HFF-Myc (cell line): ENCODE measurements around the gene TCTA.

Experiments used
- DNase-seq: peaks from one replicate; pipeline ENCODE4 v3.0.0-alpha.2; 2011; ENCODE audit warnings: low read depth; ENCODE audit errors: extremely low read depth
- H3K4me3 ChIP-seq: replicated peaks from 2 replicates; pipeline ENCODE4 v1.5.1; 2011; ENCODE audit warnings: low read depth, mild to moderate bottlenecking, control low read depth, low read length
- TF ChIP-seq, protein P1 (sequence below): IDR thresholded peaks from 2 replicates; pipeline ENCODE4 v1.5.1; 2012; ENCODE audit warnings: mild to moderate bottlenecking, low read depth, low read length, control low read depth; ENCODE audit errors: missing control alignments

Gene TCTA

DNA sequence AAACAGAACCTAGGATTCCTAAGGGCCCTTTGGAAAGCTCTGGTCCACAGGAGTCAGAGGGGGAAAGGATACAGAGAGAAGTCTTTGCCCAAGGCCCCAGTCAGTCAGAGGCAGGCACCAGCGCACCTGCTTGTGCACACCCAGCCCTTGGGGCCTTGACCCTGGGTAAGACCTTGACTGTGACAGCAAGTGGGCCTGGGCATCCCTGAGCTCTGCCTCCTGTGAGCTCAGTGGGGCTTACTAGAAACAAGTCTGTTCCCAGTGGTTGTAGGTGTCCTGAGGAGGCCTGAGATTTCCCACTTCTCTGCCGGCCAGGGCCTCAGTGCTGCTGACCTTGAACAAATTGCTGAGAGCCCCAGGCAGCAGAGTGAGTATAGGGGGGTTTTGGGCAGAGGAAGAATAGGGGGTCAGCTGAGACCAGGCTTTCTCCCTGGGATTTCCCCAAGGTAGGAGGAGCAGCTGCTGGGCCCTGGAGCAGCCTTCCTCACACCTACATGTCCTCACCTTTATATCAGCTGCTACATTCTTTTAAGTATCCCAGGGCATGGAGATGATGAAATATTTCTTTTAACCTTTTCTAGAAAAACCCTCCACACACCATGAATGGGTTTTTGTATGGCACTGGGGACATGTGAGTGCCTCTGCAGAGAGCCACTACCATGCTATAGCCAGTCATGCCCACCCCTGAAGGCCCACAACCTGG lies 48.1 kb downstream of the TCTA start:
- TF ChIP-seq, protein P1, sequence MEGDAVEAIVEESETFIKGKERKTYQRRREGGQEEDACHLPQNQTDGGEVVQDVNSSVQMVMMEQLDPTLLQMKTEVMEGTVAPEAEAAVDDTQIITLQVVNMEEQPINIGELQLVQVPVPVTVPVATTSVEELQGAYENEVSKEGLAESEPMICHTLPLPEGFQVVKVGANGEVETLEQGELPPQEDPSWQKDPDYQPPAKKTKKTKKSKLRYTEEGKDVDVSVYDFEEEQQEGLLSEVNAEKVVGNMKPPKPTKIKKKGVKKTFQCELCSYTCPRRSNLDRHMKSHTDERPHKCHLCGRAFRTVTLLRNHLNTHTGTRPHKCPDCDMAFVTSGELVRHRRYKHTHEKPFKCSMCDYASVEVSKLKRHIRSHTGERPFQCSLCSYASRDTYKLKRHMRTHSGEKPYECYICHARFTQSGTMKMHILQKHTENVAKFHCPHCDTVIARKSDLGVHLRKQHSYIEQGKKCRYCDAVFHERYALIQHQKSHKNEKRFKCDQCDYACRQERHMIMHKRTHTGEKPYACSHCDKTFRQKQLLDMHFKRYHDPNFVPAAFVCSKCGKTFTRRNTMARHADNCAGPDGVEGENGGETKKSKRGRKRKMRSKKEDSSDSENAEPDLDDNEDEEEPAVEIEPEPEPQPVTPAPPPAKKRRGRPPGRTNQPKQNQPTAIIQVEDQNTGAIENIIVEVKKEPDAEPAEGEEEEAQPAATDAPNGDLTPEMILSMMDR = no peak
- no peak for DNase-seq
- H3K4me3 ChIP-seq = no peak overlapping the region

DNA sequence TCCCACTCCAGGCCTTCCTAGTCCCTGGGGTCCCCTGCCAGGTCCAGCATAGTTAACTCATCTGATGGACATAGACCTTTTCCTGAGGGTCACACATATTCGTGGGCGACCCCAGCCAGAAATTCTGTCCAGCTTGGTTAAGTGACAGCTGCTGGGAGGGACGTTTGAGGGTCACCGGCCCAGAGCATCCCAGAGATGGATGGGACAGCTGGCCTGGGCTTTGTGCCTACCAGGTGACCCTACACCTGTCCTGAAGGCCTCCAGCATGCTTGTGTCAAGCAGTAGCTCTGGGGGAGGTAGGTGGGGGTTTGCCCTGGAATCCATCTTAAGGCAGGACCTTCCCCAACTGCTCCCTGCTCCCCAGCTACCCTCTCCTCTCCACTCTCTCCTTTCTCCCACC lies 48.7 kb downstream of the TCTA start:
- TF ChIP-seq, protein P1 = no peak
- no peak for DNase-seq
- no peak overlapping the region for H3K4me3 ChIP-seq

DNA sequence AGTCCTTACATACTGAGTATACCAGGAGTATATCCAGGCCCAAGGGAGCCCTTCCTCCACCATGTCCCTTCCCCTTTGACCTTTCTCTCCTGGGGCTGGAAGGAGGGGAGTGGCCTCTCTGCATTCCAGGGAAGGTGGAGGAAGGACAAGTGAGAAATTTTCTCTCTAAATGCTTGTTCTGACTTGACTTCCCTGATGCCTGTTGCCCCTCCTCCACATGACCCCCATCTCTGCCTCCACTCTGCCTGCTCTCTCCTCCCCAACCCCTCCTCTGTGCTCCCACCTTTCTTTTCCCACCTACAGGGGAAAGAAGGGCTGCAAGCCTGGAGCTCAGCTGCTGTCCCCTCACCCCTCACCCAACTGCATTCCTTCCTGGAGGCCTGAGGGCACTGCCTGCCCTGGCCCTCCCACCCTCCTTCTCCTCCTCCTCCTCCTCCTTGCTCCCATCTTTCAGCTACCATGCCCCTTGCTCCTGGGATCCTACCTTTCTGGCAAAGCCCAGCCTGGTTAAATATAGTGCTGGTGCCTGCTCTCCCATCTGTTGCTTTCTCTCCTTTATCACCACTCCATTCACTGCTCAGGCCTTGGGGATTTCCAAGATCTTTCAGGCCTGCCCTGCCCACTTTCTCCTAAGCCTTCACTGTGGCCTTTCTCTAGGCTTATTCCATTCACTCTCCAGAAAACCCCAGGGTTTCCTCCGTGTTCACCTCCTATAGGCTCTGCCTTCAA lies 49.4 kb downstream of the TCTA start:
- TF ChIP-seq, protein P1 = no peak
- H3K4me3 ChIP-seq = no peak overlapping the region
- no peak for DNase-seq

DNA sequence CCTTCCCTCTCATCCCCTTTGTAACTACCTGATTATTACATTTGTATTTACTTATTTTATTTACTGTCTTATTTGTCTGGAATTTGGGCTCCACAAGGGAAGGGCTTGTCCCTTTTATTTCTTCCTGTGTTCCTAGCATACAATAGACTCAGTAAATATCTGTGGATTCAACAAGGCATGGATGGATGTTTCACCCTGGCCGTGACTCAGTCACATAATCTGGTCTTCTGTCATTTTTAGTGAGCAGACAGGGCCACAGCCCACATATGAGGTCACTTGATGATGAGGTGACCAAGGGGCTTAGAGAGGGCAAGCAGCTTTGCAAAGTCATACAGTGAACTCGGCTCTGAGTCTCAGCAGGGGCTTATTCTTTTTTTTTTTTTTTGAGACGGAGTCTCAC lies 50.0 kb downstream of the TCTA start:
- H3K4me3 ChIP-seq = no peak overlapping the region
- no peak for DNase-seq
- TF ChIP-seq, protein P1 = no peak

DNA sequence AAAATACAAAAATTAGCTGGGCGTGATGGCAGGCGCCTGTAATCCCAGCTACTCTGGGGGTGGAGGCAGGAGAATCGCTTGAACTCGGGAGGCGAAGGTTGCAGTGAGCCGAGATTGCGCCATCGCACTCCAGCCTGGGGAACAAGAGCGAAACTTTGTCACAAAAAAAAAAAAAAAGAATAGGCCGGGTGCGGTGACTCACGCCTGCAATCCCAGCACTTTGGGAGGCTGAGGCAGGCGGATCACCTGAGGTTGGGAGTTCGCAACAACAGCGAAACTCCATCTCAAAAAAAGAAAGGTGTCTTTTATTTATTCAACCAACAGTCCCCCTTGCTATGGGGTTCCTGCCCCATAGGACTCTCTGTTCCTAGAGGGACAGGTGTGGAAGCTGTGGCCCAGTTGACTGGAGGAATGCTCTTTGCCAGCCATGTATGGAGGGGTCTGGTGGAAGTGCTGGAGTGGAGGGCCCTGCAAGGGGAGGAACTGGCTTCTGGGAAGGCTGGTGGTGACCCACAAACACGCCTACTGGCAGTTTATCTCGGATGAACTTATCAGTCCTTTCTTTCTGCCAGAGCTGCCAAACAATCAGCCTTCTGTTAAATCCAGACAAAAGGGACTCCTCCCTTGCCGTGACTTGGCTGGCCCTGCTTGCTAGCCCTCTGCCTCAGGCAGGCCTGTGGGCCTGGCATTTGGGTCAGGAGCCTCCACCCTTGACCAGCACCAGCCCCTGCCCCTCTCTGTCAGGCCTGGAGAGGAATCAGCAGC lies 53.2 kb downstream of the TCTA start:
- no peak overlapping the region for H3K4me3 ChIP-seq
- DNase-seq = no peak
- TF ChIP-seq, protein P1 = no peak
